ENCODE data around the gene CA10. TPM values are rescaled to one million over a fixed set of nuclear protein-coding genes. Genes with fewer than 3 reads are reported as not detected.

CA10 gene
- total and polyA plus RNA-seq, 2 donors (not counting 1 experiment from before 2014, with no cell fraction given): not detected

DNA sequence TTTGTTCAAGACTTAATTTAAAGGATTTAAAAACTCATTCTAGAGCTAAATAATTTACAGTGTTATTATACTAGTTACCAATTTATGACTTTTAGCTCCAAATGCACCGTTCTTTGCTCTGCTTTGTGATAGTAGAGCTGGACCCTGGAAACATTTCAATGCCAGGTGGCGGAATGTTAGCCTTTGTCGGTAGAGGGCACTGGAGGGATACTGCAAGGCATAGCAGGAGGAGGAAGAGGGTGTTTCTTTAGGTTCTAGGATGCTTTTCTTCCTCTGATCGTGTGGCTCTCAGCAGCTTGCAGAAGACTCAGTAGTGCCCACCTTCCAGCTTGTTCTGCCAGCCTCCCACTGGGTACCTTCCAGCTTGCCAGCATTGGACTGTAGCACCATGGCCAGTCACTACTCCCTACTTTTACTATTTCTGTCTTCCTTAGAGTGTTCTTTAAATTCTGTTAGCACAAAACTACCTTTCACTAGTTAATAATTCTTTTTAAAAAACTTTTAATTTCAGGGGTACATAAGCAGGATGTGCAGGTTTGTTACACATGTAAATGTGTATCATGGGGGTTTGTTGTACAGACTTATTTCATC lies 572.9 kb downstream of the CA10 start:
- H2AFZ ChIP-seq (ENCODE audit: insufficient read depth, low read depth, low read length, poor library complexity, severe bottlenecking): no peak overlapping the region
- no peak overlapping the region for H3K9ac ChIP-seq (ENCODE audit: low read length)
- TF ChIP-seq, protein P1, sequence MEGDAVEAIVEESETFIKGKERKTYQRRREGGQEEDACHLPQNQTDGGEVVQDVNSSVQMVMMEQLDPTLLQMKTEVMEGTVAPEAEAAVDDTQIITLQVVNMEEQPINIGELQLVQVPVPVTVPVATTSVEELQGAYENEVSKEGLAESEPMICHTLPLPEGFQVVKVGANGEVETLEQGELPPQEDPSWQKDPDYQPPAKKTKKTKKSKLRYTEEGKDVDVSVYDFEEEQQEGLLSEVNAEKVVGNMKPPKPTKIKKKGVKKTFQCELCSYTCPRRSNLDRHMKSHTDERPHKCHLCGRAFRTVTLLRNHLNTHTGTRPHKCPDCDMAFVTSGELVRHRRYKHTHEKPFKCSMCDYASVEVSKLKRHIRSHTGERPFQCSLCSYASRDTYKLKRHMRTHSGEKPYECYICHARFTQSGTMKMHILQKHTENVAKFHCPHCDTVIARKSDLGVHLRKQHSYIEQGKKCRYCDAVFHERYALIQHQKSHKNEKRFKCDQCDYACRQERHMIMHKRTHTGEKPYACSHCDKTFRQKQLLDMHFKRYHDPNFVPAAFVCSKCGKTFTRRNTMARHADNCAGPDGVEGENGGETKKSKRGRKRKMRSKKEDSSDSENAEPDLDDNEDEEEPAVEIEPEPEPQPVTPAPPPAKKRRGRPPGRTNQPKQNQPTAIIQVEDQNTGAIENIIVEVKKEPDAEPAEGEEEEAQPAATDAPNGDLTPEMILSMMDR (IDR thresholded peaks at IDR 0.05): no peak
- no peak for TF ChIP-seq EZH2 (IDR thresholded peaks at IDR 0.05; ENCODE audit: borderline replicate concordance, insufficient read depth, low read depth, low read length, poor library complexity, severe bottlenecking)
- 44% methylated on average over 3 of the region's 4 CpGs for WGBS (ENCODE audit: insufficient coverage)
- peaks cover 0 to 13% (median 0%) of the 10 kb centered on the region in 3 donors for H3K9me3 ChIP-seq (ENCODE audit: control extremely low read depth in 1 of 3, control insufficient read depth in 2 of 3, insufficient read depth in 1 of 3, low read length in 2 of 3)
- DNase-seq: no peak
- H3K4me2 ChIP-seq (replicated peaks; ENCODE audit: low read depth, low read length, poor library complexity, severe bottlenecking): no peak overlapping the region
- H3K4me1 Mint-ChIP-seq: no peaks in the 10 kb centered on the region
- ATAC-seq (ENCODE audit: low read depth): no peak
- H4K20me1 ChIP-seq (ENCODE audit: control insufficient read depth, insufficient read depth, low read length, poor library complexity, severe bottlenecking): no peaks in the 10 kb centered on the region
- peaks cover 11% of the 10 kb centered on the region for H3K27me3 Mint-ChIP-seq
- no peak overlapping the region for H3K4me3 Mint-ChIP-seq
- intact Hi-C loops (cut with micrococcal nuclease): no loop called here
- POLR2A ChIA-PET: no interaction called here
- no peaks in the 10 kb centered on the region for H3K27me3 ChIP-seq (replicated peaks in 1 of 4; ENCODE audit: control extremely low read depth in 1 of 4, control insufficient read depth in 3 of 4, insufficient read depth in 4 of 4, low read length in 3 of 4)
- peaks cover 11% of the 10 kb centered on the region for H3K9me3 Mint-ChIP-seq (ENCODE audit: insufficient read depth)
- no peaks in the 10 kb centered on the region for H3K79me2 ChIP-seq (ENCODE audit: control insufficient read depth, insufficient read depth, low read length)
- no peaks in the 10 kb centered on the region for H3K4me1 ChIP-seq (ENCODE audit: control insufficient read depth in 2 of 2, insufficient read depth in 2 of 2, low read length in 2 of 2)
- H3K27ac Mint-ChIP-seq: no peak overlapping the region
- H3K27ac ChIP-seq (ENCODE audit: low read length in 2 of 2): no peak overlapping the region
- CTCF ChIA-PET: interaction anchor here (0.7 kb wide), 1 partner anchor 17 kb away, joined by 3 read pairs; no protein-coding TSS in a partner anchor
- H3K4me3 ChIP-seq (ENCODE audit: control extremely low read depth in 1 of 5, extremely low read depth in 1 of 5, insufficient read depth in 1 of 5, low read depth in 2 of 5, low read length in 4 of 5): no peak overlapping the region
- no peaks in the 10 kb centered on the region for H3K36me3 ChIP-seq (replicated peaks in 1 of 2; ENCODE audit: control extremely low read depth in 1 of 2, control insufficient read depth in 1 of 2, extremely low read depth in 1 of 2, insufficient read depth in 2 of 2, low read length in 1 of 2)

DNA sequence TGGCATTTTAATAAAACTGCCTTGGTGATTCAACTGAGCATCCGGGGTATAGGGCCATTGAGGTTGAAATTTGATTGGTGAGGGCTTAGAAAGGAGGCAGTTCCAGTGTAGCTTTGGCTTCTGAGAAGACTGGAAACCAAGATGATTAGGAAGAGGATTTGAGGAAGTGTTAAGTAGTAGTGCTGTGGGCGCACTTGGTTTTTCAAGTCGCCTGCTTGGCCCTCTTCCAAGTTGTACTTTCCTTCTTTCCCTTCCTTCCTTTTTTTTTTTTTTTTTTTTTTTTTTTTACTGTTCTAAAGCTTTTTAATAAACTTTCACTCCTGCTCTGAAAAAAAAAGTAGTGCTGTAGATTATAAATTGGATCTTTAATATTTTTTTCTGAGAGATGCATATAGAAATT lies 577.6 kb downstream of the CA10 start:
- 100% methylated on average over 1 of the region's 3 CpGs for WGBS (ENCODE audit: insufficient coverage)
- H3K9me3 ChIP-seq (ENCODE audit: control extremely low read depth in 1 of 3, control insufficient read depth in 2 of 3, insufficient read depth in 1 of 3, low read length in 2 of 3): peaks cover 0 to 4% (median 0%) of the 10 kb centered on the region in 3 donors
- intact Hi-C loops (cut with micrococcal nuclease): no loop called here
- Mint-ChIP-seq H3K4me1 (no peaks in the 10 kb centered on the region), H3K27ac (no peak overlapping the region), H3K27me3 (peaks cover 3% of the 10 kb centered on the region), H3K4me3 (no peak overlapping the region), H3K9me3 (ENCODE audit: insufficient read depth) (peaks cover 5% of the 10 kb centered on the region)
- no peak for DNase-seq
- no peaks in the 10 kb centered on the region for H3K36me3 ChIP-seq (replicated peaks in 1 of 2; ENCODE audit: control extremely low read depth in 1 of 2, control insufficient read depth in 1 of 2, extremely low read depth in 1 of 2, insufficient read depth in 2 of 2, low read length in 1 of 2)
- no peak overlapping the region for H3K9ac ChIP-seq (ENCODE audit: low read length)
- no peak for TF ChIP-seq EZH2 (IDR thresholded peaks at IDR 0.05; ENCODE audit: borderline replicate concordance, insufficient read depth, low read depth, low read length, poor library complexity, severe bottlenecking)
- TF ChIP-seq, protein P1 (IDR thresholded peaks at IDR 0.05): no peak
- H3K27ac ChIP-seq (ENCODE audit: low read length in 2 of 2): no peak overlapping the region
- no peak overlapping the region for H3K4me2 ChIP-seq (replicated peaks; ENCODE audit: low read depth, low read length, poor library complexity, severe bottlenecking)
- ATAC-seq (ENCODE audit: low read depth): no peak
- no peaks in the 10 kb centered on the region for H3K4me1 ChIP-seq (ENCODE audit: control insufficient read depth in 2 of 2, insufficient read depth in 2 of 2, low read length in 2 of 2)
- no peak overlapping the region for H3K4me3 ChIP-seq (ENCODE audit: control extremely low read depth in 1 of 5, extremely low read depth in 1 of 5, insufficient read depth in 1 of 5, low read depth in 2 of 5, low read length in 4 of 5)
- no peak overlapping the region for H2AFZ ChIP-seq (ENCODE audit: insufficient read depth, low read depth, low read length, poor library complexity, severe bottlenecking)
- H3K27me3 ChIP-seq (replicated peaks in 1 of 4; ENCODE audit: control extremely low read depth in 1 of 4, control insufficient read depth in 3 of 4, insufficient read depth in 4 of 4, low read length in 3 of 4): no peaks in the 10 kb centered on the region
- POLR2A ChIA-PET: no interaction called here
- H3K79me2 ChIP-seq (ENCODE audit: control insufficient read depth, insufficient read depth, low read length): no peaks in the 10 kb centered on the region
- no peaks in the 10 kb centered on the region for H4K20me1 ChIP-seq (ENCODE audit: control insufficient read depth, insufficient read depth, low read length, poor library complexity, severe bottlenecking)
- CTCF ChIA-PET: no interaction called here
